Adrenal gland (tissue), 12 donors: ENCODE measurements around the gene S100A7A. TPM values are rescaled to one million over a fixed set of nuclear protein-coding genes. Genes with fewer than 3 reads are reported as not detected.

Experiments used
- DNase-seq, 7 donors: peaks; one replicate each; pipeline ENCODE4 v3.0.0-alpha.2; 2019 to 2020
- H3K27ac ChIP-seq, 5 donors: fragments of 200-600 bp; sonication (generic) in 4 of 5; 1 replicate in 3 of 5; 2 replicates in 2 of 5; pipeline versions ENCODE4 v1.5.1 to v1.8.0; 2016 to 2020; ENCODE audit warnings: mild to moderate bottlenecking in 1 of 5
- H3K27me3 ChIP-seq: fragments of 200-600 bp; 2 replicates; pipeline ENCODE4 v1.8.0; 2021
- H3K36me3 ChIP-seq, 2 donors: fragments of 200-600 bp; replicated peaks in 1 of 2; 1 replicate in 1 of 2; 2 replicates in 1 of 2; pipeline versions ENCODE4 v1.5.1 to v1.8.0; 2018 to 2022
- H3K4me1 ChIP-seq, 2 donors: fragments of 200-600 bp; replicated peaks in 1 of 2; 1 replicate in 1 of 2; 2 replicates in 1 of 2; pipeline versions ENCODE4 v1.5.1 to v1.8.0; 2018 to 2021
- H3K4me3 ChIP-seq, 4 donors: fragments of 200-600 bp; sonication (generic) in 3 of 4; one replicate each; pipeline ENCODE4 v1.5.1; 2016 to 2018
- H3K9me3 ChIP-seq, 3 donors: fragments of 200-600 bp; sonication (generic) in 1 of 3; replicated peaks in 1 of 3; 1 replicate in 2 of 3; 2 replicates in 1 of 3; pipeline versions ENCODE4 v1.5.1 to v1.8.0; 2016 to 2021
- CTCF ChIP-seq, 6 experiments: fragments of 450-650 bp in 4 of 6; fragments of 200-600 bp in 2 of 6; sonication (generic) in 1 of 6; IDR thresholded peaks; 1 replicate in 5 of 6; 2 replicates in 1 of 6; pipeline versions ENCODE4 v1.5.1 to v1.8.0; 2016 to 2021; ENCODE audit warnings: antibody characterized with exemption in 6 of 6, mild to moderate bottlenecking in 2 of 6, moderate library complexity in 1 of 6
- POLR2A ChIP-seq, 2 donors: fragments of 450-650 bp; IDR thresholded peaks; one replicate each; pipeline ENCODE4 v1.6.1; 2017; ENCODE audit warnings: antibody characterized with exemption in 2 of 2, mild to moderate bottlenecking in 2 of 2, moderate library complexity in 1 of 2
- WGBS, 4 donors: extraction: QIAGEN DNeasy Blood & Tissue Kit in 2 of 4; methylation state at CpG; one replicate each; pipeline versions ENCODE4 v1.1.5 to v1.1.7; 2013 to 2017; 5-methylcytosine and 5-hydroxymethylcytosine counted together
- intact Hi-C, 2 donors: fragments of 100-400 bp; cut with DNase I; formaldehyde crosslinking; loops; one replicate each; pipeline versions ENCODE4 v1.14.1 to v1.15.0; 2022 to 2023
- polyA plus RNA-seq, 3 donors: library from polyadenylated mRNA; stranded (reverse); fragments of 200-250 nt in 2 of 3; fragments of 350-450 nt in 1 of 3; fragmentation: Illumina TruSeq in 1 of 3; extraction: RNeasy Lipid Tissue Mini Kit (QIAGEN cat#74804) in 1 of 3; gene quantifications; one replicate each; pipeline ENCODE4 v1.2.3, GENCODE V29; 2013 to 2014
- total RNA-seq, 9 donors: library from RNA; depleted of rRNA in 4 of 9; stranded (reverse); fragments of >200 nt in 4 of 9; fragments of 120-200 nt in 1 of 9; fragmentation: NEBNext Ultra II Directional in 1 of 9; extraction: Animal tissue kit (Norgen Biotek cat#: 25700) in 1 of 9; gene quantifications; one replicate each; pipeline versions ENCODE4 v1.1.0 to v1.2.4, GENCODE V29; 2013 to 2023
- donor health status: healthy with polysubstance abuse.
- donor health status: Bipolar disorder and iron deficiency.
- donor health status: DM: yes; HTN: yes; CAD: no.
- donor health status: DM: no; HTN: no; CAD: no.
- donor health status: DM: no; HTN: no; CAD: no.
- donor health status: DM: yes; HTN: yes; CAD: no.

The S100A7A gene
- total and polyA plus RNA-seq, 12 donors, result not detected

DNA sequence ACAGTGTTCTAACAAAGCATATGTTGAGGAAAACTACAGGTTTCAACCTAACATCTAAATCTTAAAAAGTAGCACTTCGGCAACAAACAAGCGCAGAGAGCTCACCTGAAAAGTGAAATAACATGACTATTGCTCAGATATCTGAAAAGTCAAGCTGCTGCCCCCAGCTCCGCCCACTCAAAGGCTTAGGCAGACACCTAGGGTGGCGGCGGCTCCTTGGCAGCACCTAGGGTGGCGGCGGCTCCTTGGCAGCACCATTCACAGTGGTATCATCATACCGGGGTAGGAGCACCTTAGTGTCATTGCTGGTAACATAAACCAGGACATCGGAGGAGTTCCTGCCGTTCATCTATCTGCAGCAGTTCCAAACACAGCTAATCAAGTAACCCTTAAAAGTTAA lies 36.7 kb upstream of the S100A7A start:
- peaks cover 0 to 5% of the 10 kb centered on the region in 2 donors for H3K4me1 ChIP-seq
- WGBS, 4 donors, result 84 to 88% (median 86%) methylated on average over 10 of the region's 10 CpGs
- peak in 1 of 7 donors; percentile 6 for DNase-seq

DNA sequence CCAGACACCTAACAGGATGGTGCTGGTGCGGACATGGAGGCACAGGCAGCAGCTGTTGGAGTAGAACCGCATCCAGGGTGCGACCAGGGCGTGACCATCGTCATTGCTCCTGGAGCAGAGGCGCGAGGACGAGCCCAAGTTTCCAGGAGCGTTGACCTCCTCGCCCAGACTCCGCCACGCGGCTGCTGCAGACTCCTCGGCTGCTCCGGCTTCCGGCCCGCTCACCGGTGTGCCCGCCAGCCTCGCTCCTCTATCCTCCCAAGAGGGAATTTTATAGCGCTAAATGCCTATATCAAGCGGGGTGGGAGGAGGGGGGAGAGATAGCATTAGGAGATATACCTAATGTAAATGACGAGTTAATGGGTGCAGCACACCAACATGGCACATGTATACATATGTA lies 35.6 kb upstream of the S100A7A start:
- 88 to 94% (median 90%) methylated on average over 21 to 23 of the region's 23 CpGs for WGBS, 4 donors
- Histone ChIP-seq H3K4me3 (no peak overlapping the region), H3K36me3 (no peaks in the 10 kb centered on the region), H3K27me3 (no peaks in the 10 kb centered on the region), H3K27ac (no peak overlapping the region), H3K4me1 (peaks cover 1 to 2% of the 10 kb centered on the region in 2 donors), H3K9me3 (peaks cover 0 to 5% (median 0%) of the 10 kb centered on the region in 3 donors)
- TF ChIP-seq POLR2A (IDR thresholded peaks at IDR 0.05), result no peak
- no peak for TF ChIP-seq CTCF (IDR thresholded peaks at IDR 0.05)
- no peak for DNase-seq
- intact Hi-C loops, result no loop called here

More for the DNA sequence above, 36.7 kb upstream of the S100A7A start:
- Histone ChIP-seq H3K4me3 (no peak overlapping the region), H3K9me3 (peaks cover 0 to 5% (median 0%) of the 10 kb centered on the region in 3 donors), H3K27ac (no peak overlapping the region), H3K27me3 (no peaks in the 10 kb centered on the region), H3K36me3 (no peaks in the 10 kb centered on the region)
- no peak for TF ChIP-seq POLR2A (IDR thresholded peaks at IDR 0.05)
- no peak for TF ChIP-seq CTCF (IDR thresholded peaks at IDR 0.05)
- intact Hi-C loops, result no loop called here

DNA sequence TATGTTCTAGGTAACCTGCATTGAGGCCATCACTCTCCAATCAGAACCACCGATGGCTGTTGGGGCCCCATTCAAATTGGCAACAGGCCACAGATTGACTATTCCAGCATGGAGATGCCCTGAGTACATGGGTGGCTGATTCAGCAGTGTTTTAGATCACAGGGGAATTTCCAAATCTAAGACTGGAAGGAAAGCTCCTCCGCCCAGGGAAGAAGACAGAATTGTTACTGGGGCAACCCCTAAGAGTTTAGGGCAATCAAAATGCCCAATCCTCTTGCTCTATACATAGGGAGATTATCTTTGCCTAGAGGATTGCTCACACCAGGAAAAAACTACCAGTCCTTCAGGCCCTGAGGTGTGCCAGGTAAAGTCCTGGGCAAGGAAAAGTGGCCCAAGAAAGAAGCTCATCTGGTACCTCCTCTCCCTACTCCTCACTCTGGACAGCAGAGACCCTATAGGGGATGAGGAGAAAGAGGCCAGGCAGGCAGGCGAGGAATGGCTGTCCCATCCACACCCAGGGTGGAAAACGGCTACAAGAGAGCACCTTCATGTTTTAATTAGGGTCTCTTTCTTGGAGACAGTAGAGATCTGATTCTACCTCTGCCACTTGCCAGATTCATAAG lies 31.3 kb upstream of the S100A7A start:
- peak in 1 of 7 donors; percentile 11 for DNase-seq
- TF ChIP-seq POLR2A (IDR thresholded peaks at IDR 0.05), result no peak
- no peak for TF ChIP-seq CTCF (IDR thresholded peaks at IDR 0.05)
- intact Hi-C loops, result no loop called here
- no peak overlapping the region for H3K4me3 ChIP-seq
- no peaks in the 10 kb centered on the region for H3K27me3 ChIP-seq
- no peaks in the 10 kb centered on the region for H3K36me3 ChIP-seq
- H3K27ac ChIP-seq, result no peak overlapping the region
- WGBS, 4 donors, result 66 to 71% (median 69%) methylated on average over 4 of the region's 4 CpGs
- H3K9me3 ChIP-seq, result peaks cover 0 to 5% (median 0%) of the 10 kb centered on the region in 3 donors
- H3K4me1 ChIP-seq, result peaks cover 0 to 3% of the 10 kb centered on the region in 2 donors

DNA sequence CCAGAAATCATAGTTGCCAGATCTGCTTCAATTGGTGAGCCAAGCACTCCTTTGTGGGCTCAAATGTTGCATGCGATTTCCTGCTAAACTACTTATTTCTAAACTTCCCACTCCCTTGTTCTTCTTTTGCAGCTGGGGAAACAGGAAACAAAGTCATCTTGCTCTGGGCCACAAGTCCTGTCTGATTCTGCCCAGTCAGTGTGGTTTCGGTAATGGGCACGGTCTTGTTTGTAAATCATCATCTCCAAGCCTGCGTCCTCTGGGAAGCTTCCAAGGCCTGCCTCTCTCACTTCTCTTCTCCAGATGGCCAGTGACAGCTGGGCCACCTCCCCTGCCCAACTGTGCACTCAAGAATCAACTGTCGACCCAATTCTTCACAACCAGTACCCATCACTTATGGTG lies 29.8 kb upstream of the S100A7A start:
- intact Hi-C loops, result no loop called here
- 67 to 76% (median 73%) methylated on average over 5 of the region's 5 CpGs for WGBS, 4 donors
- TF ChIP-seq CTCF (IDR thresholded peaks at IDR 0.05) (no peak), POLR2A (IDR thresholded peaks at IDR 0.05) (no peak)
- DNase-seq, result peak; percentile 37 to 76 (median 52)
- Histone ChIP-seq H3K4me1 (peaks cover 0 to 3% of the 10 kb centered on the region in 2 donors), H3K27me3 (no peaks in the 10 kb centered on the region), H3K9me3 (peaks cover 0 to 5% (median 0%) of the 10 kb centered on the region in 3 donors), H3K36me3 (no peaks in the 10 kb centered on the region), H3K27ac (peak overlapping the region in 1 of 5 donors; percentile 58), H3K4me3 (no peak overlapping the region)
